ENCODE results near the gene SERINC5.
"Not testable (repeated sequence)": the region's sequence is repeated elsewhere in the genome, so short reads cannot be mapped to it uniquely, and the experiment has no call there.

The SERINC5 gene

GRCh38 chr5:80204808-80205614 lies 50.8 kb downstream of the SERINC5 start:
- in situ Hi-C loops (cut with MboI; ENCODE audit: low sequenced_read_pairs) = no loop called here

GRCh38 chr5:80201763-80202162 lies 54.1 kb downstream of the SERINC5 start:
- in situ Hi-C loops (cut with MboI; ENCODE audit: low sequenced_read_pairs) = not testable (repeated sequence)

GRCh38 chr5:80198920-80199319 lies 56.9 kb downstream of the SERINC5 start:
- in situ Hi-C loops (cut with MboI; ENCODE audit: low sequenced_read_pairs) = no loop called here

GRCh38 chr5:80198399-80198798 lies 57.4 kb downstream of the SERINC5 start:
- in situ Hi-C loops (cut with MboI; ENCODE audit: low sequenced_read_pairs) = no loop called here

- in situ Hi-C loops (cut with MboI; ENCODE audit: low sequenced_read_pairs) = no loop called here
Observed at GRCh38 chr5:80195837-80196400, 59.9 kb downstream of the SERINC5 start.

- in situ Hi-C loops (cut with MboI; ENCODE audit: low sequenced_read_pairs) = no loop called here
Observed at GRCh38 chr5:80194468-80194867, 61.4 kb downstream of the SERINC5 start.

- in situ Hi-C loops (cut with MboI; ENCODE audit: low sequenced_read_pairs) = no loop called here
Observed at GRCh38 chr5:80193401-80193800, 62.4 kb downstream of the SERINC5 start.

GRCh38 chr5:80192507-80193241 lies 63.2 kb downstream of the SERINC5 start:
- in situ Hi-C loops (cut with MboI; ENCODE audit: low sequenced_read_pairs) = no loop called here

- in situ Hi-C loops (cut with MboI; ENCODE audit: low sequenced_read_pairs) = no loop called here
Observed at GRCh38 chr5:80191991-80192398, 63.9 kb downstream of the SERINC5 start.

GRCh38 chr5:80191397-80191796 lies 64.5 kb downstream of the SERINC5 start:
- in situ Hi-C loops (cut with MboI; ENCODE audit: low sequenced_read_pairs) = no loop called here

- in situ Hi-C loops (cut with MboI; ENCODE audit: low sequenced_read_pairs) = no loop called here
Observed at GRCh38 chr5:80190960-80191359, 64.9 kb downstream of the SERINC5 start.

- in situ Hi-C loops (cut with MboI; ENCODE audit: low sequenced_read_pairs) = no loop called here
Observed at GRCh38 chr5:80189701-80190100, 66.1 kb downstream of the SERINC5 start.

GRCh38 chr5:80189201-80189600 lies 66.6 kb downstream of the SERINC5 start:
- in situ Hi-C loops (cut with MboI; ENCODE audit: low sequenced_read_pairs) = no loop called here

- in situ Hi-C loops (cut with MboI; ENCODE audit: low sequenced_read_pairs) = no loop called here
Observed at GRCh38 chr5:80187421-80188090, 68.3 kb downstream of the SERINC5 start.

- in situ Hi-C loops (cut with MboI; ENCODE audit: low sequenced_read_pairs) = not testable (repeated sequence)
Observed at GRCh38 chr5:80185535-80185934, 70.3 kb downstream of the SERINC5 start.

GRCh38 chr5:80185095-80185494 lies 70.8 kb downstream of the SERINC5 start:
- in situ Hi-C loops (cut with MboI; ENCODE audit: low sequenced_read_pairs) = no loop called here

GRCh38 chr5:80184235-80185023 lies 71.4 kb downstream of the SERINC5 start:
- in situ Hi-C loops (cut with MboI; ENCODE audit: low sequenced_read_pairs) = no loop called here

- in situ Hi-C loops (cut with MboI; ENCODE audit: low sequenced_read_pairs) = not testable (repeated sequence)
Observed at GRCh38 chr5:80183728-80184234, 72.1 kb downstream of the SERINC5 start.

GRCh38 chr5:80182809-80183580 lies 72.9 kb downstream of the SERINC5 start:
- in situ Hi-C loops (cut with MboI; ENCODE audit: low sequenced_read_pairs) = no loop called here

All from HL-60/S4 treated with phorbol 12-myristate 13-acetate at 8.2 ng/mL for 4 days and 3 days (cell line).